H9 (cell line): ENCODE data around the gene KLHL20. TPM values are rescaled to one million over a fixed set of nuclear protein-coding genes. Genes with fewer than 3 reads are reported as not detected.
A peak's percentile ranks its signal among the peaks of the same experiment; 100 is the strongest.

Experiments
- DNase-seq: peaks from one replicate; pipeline ENCODE4 v3.0.0-alpha.2; 2017
- H2AFZ ChIP-seq: one replicate; pipeline ENCODE4 v1.6.1; 2013; ENCODE audit warnings: mild to moderate bottlenecking, low read length, control low read depth, moderate library complexity
- H2AK5ac ChIP-seq: 2 replicates; pipeline ENCODE4 v1.6.1; 2013; ENCODE audit warnings: low read length, control low read depth, mixed read lengths; ENCODE audit not compliant: insufficient read length
- H2BK120ac ChIP-seq: one replicate; pipeline ENCODE4 v1.6.1; 2013; ENCODE audit warnings: low read depth, mild to moderate bottlenecking, low read length, control low read depth, inconsistent platforms; ENCODE audit not compliant: poor library complexity, severe bottlenecking
- H2BK12ac ChIP-seq: 2 replicates; pipeline ENCODE4 v1.6.1; 2013; ENCODE audit warnings: low read length, control low read depth, mixed read lengths, low read depth; ENCODE audit not compliant: insufficient read length
- H2BK15ac ChIP-seq: 2 replicates; pipeline ENCODE4 v1.6.1; 2013; ENCODE audit warnings: low read depth, low read length, control low read depth
- H2BK20ac ChIP-seq: one replicate; pipeline ENCODE4 v1.6.1; 2013; ENCODE audit warnings: low read depth, mild to moderate bottlenecking, low read length, control low read depth, inconsistent platforms; ENCODE audit not compliant: poor library complexity, severe bottlenecking
- H2BK5ac ChIP-seq: 2 replicates; pipeline ENCODE4 v1.6.1; 2013; ENCODE audit warnings: low read length, control low read depth, mixed read lengths; ENCODE audit not compliant: insufficient read length
- H3K14ac ChIP-seq: 2 replicates; pipeline ENCODE4 v1.6.1; 2013; ENCODE audit warnings: low read length, control low read depth; ENCODE audit not compliant: insufficient read depth
- H3K18ac ChIP-seq: 2 replicates; pipeline ENCODE4 v1.6.1; 2013; ENCODE audit warnings: low read depth, mild to moderate bottlenecking, mixed read lengths, low read length, control low read depth; ENCODE audit not compliant: insufficient read length
- H3K23ac ChIP-seq: 2 replicates; pipeline ENCODE4 v1.6.1; 2013; ENCODE audit warnings: low read length, control low read depth, mixed read lengths, low read depth; ENCODE audit not compliant: insufficient read length
- H3K23me2 ChIP-seq: 2 replicates; pipeline ENCODE4 v1.6.1; 2013; ENCODE audit warnings: low read depth, mild to moderate bottlenecking, mixed read lengths, low read length, control low read depth; ENCODE audit not compliant: insufficient read length, poor library complexity, severe bottlenecking
- H3K27ac ChIP-seq: 2 replicates; pipeline ENCODE4 v1.5.1; 2013; ENCODE audit warnings: low read length, control low read depth, mixed read lengths, low read depth; ENCODE audit not compliant: insufficient read length
- H3K27me3 ChIP-seq: 2 replicates; pipeline ENCODE4 v1.6.1; 2013; ENCODE audit warnings: low read length, control low read depth, inconsistent platforms; ENCODE audit not compliant: insufficient read depth
- H3K4ac ChIP-seq: 2 replicates; pipeline ENCODE4 v1.6.1; 2013; ENCODE audit warnings: low read depth, mild to moderate bottlenecking, control low read depth, inconsistent platforms, low read length, moderate library complexity
- H3K4me1 ChIP-seq: 2 replicates; pipeline ENCODE4 v1.6.1; 2013; ENCODE audit warnings: low read length, control low read depth, inconsistent platforms; ENCODE audit not compliant: insufficient read depth
- H3K4me2 ChIP-seq: 2 replicates; pipeline ENCODE4 v1.6.1; 2013; ENCODE audit warnings: low read length, control low read depth, mixed read lengths; ENCODE audit not compliant: insufficient read length, insufficient read depth
- H3K56ac ChIP-seq: 2 replicates; pipeline ENCODE4 v1.6.1; 2013; ENCODE audit warnings: low read depth, mild to moderate bottlenecking, mixed read lengths, low read length, control low read depth; ENCODE audit not compliant: insufficient read length
- H3K79me1 ChIP-seq: 2 replicates; pipeline ENCODE4 v1.6.1; 2013; ENCODE audit warnings: low read depth, mild to moderate bottlenecking, moderate library complexity, low read length, control low read depth, inconsistent platforms; ENCODE audit not compliant: insufficient read depth, poor library complexity, severe bottlenecking
- H3K79me2 ChIP-seq: 2 replicates; pipeline ENCODE4 v1.6.1; 2013; ENCODE audit warnings: low read length, control low read depth, inconsistent platforms; ENCODE audit not compliant: insufficient read depth
- H3K9ac ChIP-seq: 2 replicates; pipeline ENCODE4 v1.6.1; 2013; ENCODE audit warnings: low read length, control low read depth, mixed read lengths; ENCODE audit not compliant: insufficient read length; ENCODE audit errors: extremely low read depth
- H3K9me3 ChIP-seq: one replicate; pipeline ENCODE4 v1.6.1; 2013; ENCODE audit warnings: low read depth, low read length, inconsistent platforms; ENCODE audit not compliant: control insufficient read depth
- H3T11ph ChIP-seq: one replicate; pipeline ENCODE4 v1.6.1; 2013; ENCODE audit warnings: mild to moderate bottlenecking, low read length, control low read depth, inconsistent platforms
- H4K20me1 ChIP-seq: one replicate; pipeline ENCODE4 v1.6.1; 2013; ENCODE audit not compliant: control insufficient read depth, insufficient read length, insufficient read depth
- H4K5ac ChIP-seq: 2 replicates; pipeline ENCODE4 v1.6.1; 2013; ENCODE audit warnings: low read depth, mild to moderate bottlenecking, mixed read lengths, low read length, control low read depth; ENCODE audit not compliant: insufficient read length
- H4K8ac ChIP-seq: replicated peaks from 2 replicates; pipeline ENCODE4 v1.6.1; 2013; ENCODE audit warnings: low read length, control low read depth, mixed read lengths, low read depth; ENCODE audit not compliant: insufficient read length
- H4K91ac ChIP-seq: 2 replicates; pipeline ENCODE4 v1.6.1; 2013; ENCODE audit warnings: low read depth, mild to moderate bottlenecking, moderate library complexity, mixed read lengths, low read length, control low read depth; ENCODE audit not compliant: insufficient read length
- H3K27ac Mint-ChIP-seq, 3 experiments: 2 replicates in 2 of 3; 3 replicates in 1 of 3; pipeline ENCODE4 v1.8.0; 2020 to 2021; ENCODE audit warnings: mixed read lengths in 3 of 3, mild to moderate bottlenecking in 1 of 3, moderate library complexity in 1 of 3
- H3K27me3 Mint-ChIP-seq: 2 replicates; pipeline ENCODE4 v1.8.0; 2021; ENCODE audit warnings: low read depth, mild to moderate bottlenecking, moderate library complexity, mixed read lengths
- H3K36me3 Mint-ChIP-seq, 3 experiments: 2 replicates in 2 of 3; 3 replicates in 1 of 3; pipeline ENCODE4 v1.8.0; 2020 to 2021; ENCODE audit warnings: low read depth in 3 of 3, mixed read lengths in 3 of 3; ENCODE audit not compliant: insufficient read depth in 1 of 3
- H3K4me1 Mint-ChIP-seq, 2 experiments: 2 replicates each; pipeline ENCODE4 v1.8.0; 2020; ENCODE audit warnings: mixed read lengths in 2 of 2
- H3K4me3 Mint-ChIP-seq, 2 experiments: 2 replicates in 1 of 2; 3 replicates in 1 of 2; pipeline ENCODE4 v1.8.0; 2020 to 2021; ENCODE audit warnings: mild to moderate bottlenecking in 2 of 2, mixed read lengths in 2 of 2, moderate library complexity in 1 of 2
- H3K9me3 Mint-ChIP-seq, 2 experiments: 2 replicates in 1 of 2; 3 replicates in 1 of 2; pipeline ENCODE4 v1.8.0; 2020; ENCODE audit warnings: mild to moderate bottlenecking in 2 of 2, mixed read lengths in 2 of 2, moderate library complexity in 1 of 2
- WGBS: extraction: QIAGEN DNeasy Blood & Tissue Kit; methylation state at CpG from one replicate; pipeline ENCODE4 v1.1.7; 2013; ENCODE audit warnings: missing lambda C conversion rate, low lambda C conversion rate, mixed read lengths; ENCODE audit not compliant: insufficient read length; ENCODE audit errors: extremely low coverage; 5-methylcytosine and 5-hydroxymethylcytosine counted together
- total RNA-seq: library from RNA; stranded (reverse); gene quantifications from 2 replicates; pipeline ENCODE4 v1.2.1, GENCODE V29; 2021
- TF ChIP-seq, protein P1 (sequence below): fragments of 200-600 bp; sonication (generic); conservative IDR thresholded peaks from 3 replicates; pipeline ENCODE4 v1.8.0; 2021; ENCODE audit warnings: antibody characterized with exemption, mild to moderate bottlenecking

The KLHL20 gene
- total RNA-seq, 1 experiment from 2014 or later, result 12.2 TPM

DNA sequence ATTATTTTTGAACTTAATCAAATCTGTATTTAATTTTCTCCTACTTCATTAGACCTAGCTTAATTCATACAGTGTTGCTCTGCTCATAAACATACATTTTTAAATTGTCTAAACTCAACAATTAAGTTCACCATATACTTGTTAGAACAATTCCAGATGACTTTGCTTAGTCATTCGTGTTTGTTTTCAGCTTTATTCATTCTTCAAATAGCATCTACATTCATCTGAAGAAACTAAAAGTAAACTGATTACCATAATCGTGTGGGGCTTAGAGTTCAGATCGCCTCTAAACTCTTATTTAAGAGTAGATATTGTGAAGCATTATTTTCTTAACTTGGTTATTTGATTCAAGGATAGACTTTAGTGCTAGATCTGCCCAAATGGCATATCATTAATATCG lies 34.4 kb downstream of the KLHL20 start:
- no peak overlapping the region for H3K14ac ChIP-seq
- no peaks in the 10 kb centered on the region for H4K20me1 ChIP-seq
- H3K4me3 Mint-ChIP-seq, result no peak overlapping the region
- no peak overlapping the region for H2BK5ac ChIP-seq
- TF ChIP-seq, protein P1, sequence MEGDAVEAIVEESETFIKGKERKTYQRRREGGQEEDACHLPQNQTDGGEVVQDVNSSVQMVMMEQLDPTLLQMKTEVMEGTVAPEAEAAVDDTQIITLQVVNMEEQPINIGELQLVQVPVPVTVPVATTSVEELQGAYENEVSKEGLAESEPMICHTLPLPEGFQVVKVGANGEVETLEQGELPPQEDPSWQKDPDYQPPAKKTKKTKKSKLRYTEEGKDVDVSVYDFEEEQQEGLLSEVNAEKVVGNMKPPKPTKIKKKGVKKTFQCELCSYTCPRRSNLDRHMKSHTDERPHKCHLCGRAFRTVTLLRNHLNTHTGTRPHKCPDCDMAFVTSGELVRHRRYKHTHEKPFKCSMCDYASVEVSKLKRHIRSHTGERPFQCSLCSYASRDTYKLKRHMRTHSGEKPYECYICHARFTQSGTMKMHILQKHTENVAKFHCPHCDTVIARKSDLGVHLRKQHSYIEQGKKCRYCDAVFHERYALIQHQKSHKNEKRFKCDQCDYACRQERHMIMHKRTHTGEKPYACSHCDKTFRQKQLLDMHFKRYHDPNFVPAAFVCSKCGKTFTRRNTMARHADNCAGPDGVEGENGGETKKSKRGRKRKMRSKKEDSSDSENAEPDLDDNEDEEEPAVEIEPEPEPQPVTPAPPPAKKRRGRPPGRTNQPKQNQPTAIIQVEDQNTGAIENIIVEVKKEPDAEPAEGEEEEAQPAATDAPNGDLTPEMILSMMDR, result no peak
- H2BK120ac ChIP-seq, result no peak overlapping the region
- no peaks in the 10 kb centered on the region for H3K79me1 ChIP-seq
- H2AK5ac ChIP-seq, result no peak overlapping the region
- no peak overlapping the region for H3K27ac ChIP-seq
- H3K23ac ChIP-seq, result no peak overlapping the region
- H2BK20ac ChIP-seq, result no peak overlapping the region
- no peak overlapping the region for H3K56ac ChIP-seq
- H3K9me3 Mint-ChIP-seq, result no peaks in the 10 kb centered on the region
- DNase-seq, result no peak
- H3K79me2 ChIP-seq, result no peaks in the 10 kb centered on the region
- peak overlapping the region in 2 of 3 experiments; percentile 58 to 74; a peak in 3 of 7 replicates for H3K27ac Mint-ChIP-seq
- H2BK15ac ChIP-seq, result no peak overlapping the region
- no peak overlapping the region for H3K18ac ChIP-seq
- no peaks in the 10 kb centered on the region for H3K4me1 Mint-ChIP-seq
- no peak overlapping the region for H4K91ac ChIP-seq
- H3K9ac ChIP-seq, result no peak overlapping the region
- WGBS, result no CpG with 5 or more reads among the region's 4 CpGs
- no peaks in the 10 kb centered on the region for H3K23me2 ChIP-seq
- no peaks in the 10 kb centered on the region for H3K27me3 ChIP-seq
- no peaks in the 10 kb centered on the region for H3K9me3 ChIP-seq
- no peak overlapping the region for H2AFZ ChIP-seq
- no peak overlapping the region for H2BK12ac ChIP-seq
- H3T11ph ChIP-seq, result no peak overlapping the region
- H3K4ac ChIP-seq, result no peak overlapping the region
- H3K4me1 ChIP-seq, result no peaks in the 10 kb centered on the region
- H3K27me3 Mint-ChIP-seq, result no peaks in the 10 kb centered on the region
- no peak overlapping the region for H3K4me2 ChIP-seq
- H4K8ac ChIP-seq, result no peak overlapping the region
- H3K36me3 Mint-ChIP-seq, result 0 out of 7 replicates have a peak, but pooled peaks cover 0 to 3% (median 3%) of the 10 kb centered on the region in 3 experiments
- H4K5ac ChIP-seq, result no peak overlapping the region
